8988T (cell line): ENCODE measurements around the gene CASKIN1.
A peak's percentile ranks its signal among the peaks of the same experiment; 100 is the strongest.
"Not testable (repeated sequence)": the region's sequence is repeated elsewhere in the genome, so short reads cannot be mapped to it uniquely, and the experiment has no call there.

ENCODE experiments used
- DNase-seq: peaks from one replicate; pipeline ENCODE4 v3.0.0; 2011

The CASKIN1 gene

GRCh38 chr16:2210009-2210332, 13.6 kb upstream of the CASKIN1 start:
- no peak for DNase-seq

GRCh38 chr16:2209258-2210008, 13.0 kb upstream of the CASKIN1 start:
- DNase-seq, result no peak

- DNase-seq, result no peak
Observed at GRCh38 chr16:2208772-2209171, 12.4 kb upstream of the CASKIN1 start.

GRCh38 chr16:2208308-2208707, 11.9 kb upstream of the CASKIN1 start:
- no peak for DNase-seq

GRCh38 chr16:2207872-2208271, 11.5 kb upstream of the CASKIN1 start:
- no peak for DNase-seq

- DNase-seq, result no peak
Observed at GRCh38 chr16:2206780-2207433, 10.5 kb upstream of the CASKIN1 start.

- DNase-seq, result no peak
Observed at GRCh38 chr16:2206420-2206779, 10.0 kb upstream of the CASKIN1 start.

DNA sequence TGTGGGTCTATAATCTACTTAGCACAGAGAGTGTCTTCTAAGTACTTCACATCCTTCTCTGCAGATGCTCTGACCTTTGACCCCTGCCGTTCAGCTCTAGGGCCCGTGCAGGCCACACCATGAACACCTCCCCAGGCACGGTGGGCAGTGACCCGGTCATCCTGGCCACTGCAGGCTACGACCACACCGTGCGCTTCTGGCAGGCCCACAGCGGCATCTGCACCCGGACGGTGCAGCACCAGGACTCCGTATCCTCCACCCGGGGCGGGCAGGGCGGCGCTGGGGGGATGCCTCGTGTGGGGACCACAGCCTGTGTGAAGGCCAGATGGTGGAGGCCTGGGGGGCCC, 9.5 kb upstream of the CASKIN1 start:
- DNase-seq, result no peak

- peak; percentile 96 for DNase-seq
Observed at GRCh38 chr16:2205104-2205966, 8.9 kb upstream of the CASKIN1 start, which contains the start of gene MLST8. MLST8 (plus strand) TSS chr16:2205454; CDS start chr16:2206086, 632 bp downstream.

DNA sequence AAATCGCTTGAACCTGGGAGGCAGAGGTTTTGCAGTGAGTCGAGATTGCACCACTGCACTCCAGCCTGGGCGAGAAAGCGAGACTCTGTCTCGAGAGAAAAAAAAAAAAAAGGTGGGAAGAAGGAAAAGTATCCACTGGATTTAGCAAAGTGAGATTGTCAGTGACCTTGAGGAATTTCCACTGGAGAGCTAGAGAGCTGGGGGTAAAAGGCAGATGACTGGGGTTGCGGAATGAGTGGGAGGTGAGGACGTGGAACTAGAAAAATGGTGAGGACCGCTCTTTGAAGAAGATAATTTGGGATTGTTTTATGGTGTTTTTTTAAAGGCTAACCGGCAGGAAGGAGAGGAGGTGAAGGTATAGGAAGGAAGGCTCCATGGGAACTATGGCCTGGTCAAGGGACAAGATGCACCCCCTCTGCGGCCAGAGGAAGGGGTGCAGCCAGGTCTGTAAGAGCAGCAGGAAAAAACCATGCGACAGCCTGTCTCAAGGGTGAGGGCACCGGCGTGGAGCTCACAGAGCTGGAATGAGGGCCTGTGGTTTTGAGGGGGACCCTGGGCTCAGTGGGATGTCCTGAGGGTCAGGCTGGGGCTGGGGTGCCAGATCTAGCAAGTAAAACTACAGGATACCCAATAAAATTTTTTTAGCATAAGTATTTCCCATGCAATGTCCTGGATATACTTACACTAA, 8.2 kb upstream of the CASKIN1 start:
- DNase-seq, result no peak

DNA sequence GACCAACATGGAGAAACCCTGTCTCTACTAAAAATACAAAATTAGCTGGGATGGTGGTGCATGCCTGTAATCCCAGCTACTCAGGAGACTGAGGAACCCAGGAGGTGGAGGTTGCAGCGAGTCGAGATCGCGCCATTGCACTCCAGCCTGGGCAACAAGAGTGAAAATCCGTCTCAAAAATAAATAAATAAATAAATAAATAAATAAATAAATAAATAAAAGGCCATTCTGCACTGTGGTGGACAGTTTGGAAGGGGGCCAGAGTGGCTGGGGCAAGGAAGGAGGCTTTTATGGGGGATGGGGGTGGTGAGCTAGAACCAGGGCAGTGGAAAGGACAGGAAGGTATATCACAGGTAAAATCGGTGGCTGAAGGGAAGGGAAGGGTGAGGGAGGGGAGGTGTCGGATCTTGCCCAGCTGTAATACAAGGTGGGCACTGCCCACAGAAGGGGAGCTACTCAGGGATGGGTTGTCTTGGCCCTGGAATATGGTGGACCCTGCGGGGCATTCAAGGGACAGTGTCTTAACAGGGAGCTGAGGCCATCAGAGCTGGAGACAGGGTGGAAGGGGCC, 6.8 kb upstream of the CASKIN1 start:
- not testable (repeated sequence) for DNase-seq

GRCh38 chr16:2200313-2200712, 3.9 kb upstream of the CASKIN1 start:
- no peak for DNase-seq

DNA sequence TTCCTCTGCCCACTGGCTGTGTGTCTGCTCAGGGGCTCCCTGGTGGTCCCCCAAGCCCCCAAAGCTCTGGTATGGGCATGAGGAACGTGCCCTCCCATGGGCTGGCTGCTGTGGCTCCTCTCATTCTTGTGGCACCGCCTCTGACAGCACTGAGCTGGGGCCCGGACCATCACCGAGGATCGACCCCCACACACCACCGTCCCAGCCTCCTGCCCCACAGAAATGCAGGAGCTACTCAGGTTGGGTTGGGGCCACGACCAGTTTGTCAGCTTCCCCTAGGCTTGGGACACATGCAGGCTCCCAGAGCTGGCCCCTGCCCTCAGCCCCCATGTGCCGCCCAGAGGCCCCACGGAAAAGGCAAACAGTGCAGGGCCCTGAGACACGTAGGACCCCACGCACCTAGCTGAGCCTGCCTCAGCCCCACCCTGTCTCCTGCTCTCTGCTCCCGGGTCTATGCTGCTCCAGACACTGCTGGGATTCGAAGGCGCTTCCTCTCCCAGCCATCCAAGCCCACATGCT, 3.3 kb upstream of the CASKIN1 start:
- DNase-seq, result no peak

GRCh38 chr16:2199095-2199494, 2.7 kb upstream of the CASKIN1 start:
- no peak for DNase-seq

DNA sequence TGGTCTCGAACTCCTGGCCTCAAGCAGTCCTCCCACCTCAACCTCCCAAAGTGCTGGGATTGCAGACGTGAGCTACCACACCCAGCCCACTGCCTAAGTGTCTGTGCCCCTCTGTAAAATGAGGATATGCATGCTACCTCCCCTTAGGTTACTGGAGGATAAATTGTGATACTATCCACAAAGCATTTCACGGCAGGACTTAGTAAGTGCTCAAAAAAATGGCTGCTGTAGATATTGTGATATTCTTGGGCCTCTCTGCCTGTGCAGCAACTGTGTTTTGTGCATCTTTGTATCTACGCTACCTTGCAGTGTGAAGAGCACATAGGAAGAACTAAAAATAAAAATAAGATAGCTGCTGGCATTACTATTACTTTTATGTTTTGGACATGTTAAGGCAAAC, 1.9 kb upstream of the CASKIN1 start:
- DNase-seq, result no peak

DNA sequence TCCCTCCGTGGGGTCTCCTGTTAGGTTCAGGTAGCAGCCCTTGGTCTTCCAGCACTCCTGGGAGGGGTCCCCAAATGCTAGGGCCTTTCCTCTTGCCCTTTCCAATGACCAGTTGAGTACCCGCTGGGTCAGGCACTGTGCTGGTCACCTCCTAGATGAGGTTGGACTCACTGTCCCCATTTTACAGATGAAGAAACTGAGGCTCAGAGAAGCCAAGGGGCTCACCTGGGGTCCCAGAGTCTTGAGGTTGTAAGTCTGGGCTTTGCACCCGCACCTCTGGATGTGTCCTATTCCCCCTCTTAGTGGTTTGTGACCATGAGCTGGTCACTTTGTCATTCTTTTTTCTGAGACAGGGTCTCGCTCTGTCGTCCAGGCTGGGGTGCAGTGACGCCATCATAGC, 1.4 kb upstream of the CASKIN1 start:
- no peak for DNase-seq

DNA sequence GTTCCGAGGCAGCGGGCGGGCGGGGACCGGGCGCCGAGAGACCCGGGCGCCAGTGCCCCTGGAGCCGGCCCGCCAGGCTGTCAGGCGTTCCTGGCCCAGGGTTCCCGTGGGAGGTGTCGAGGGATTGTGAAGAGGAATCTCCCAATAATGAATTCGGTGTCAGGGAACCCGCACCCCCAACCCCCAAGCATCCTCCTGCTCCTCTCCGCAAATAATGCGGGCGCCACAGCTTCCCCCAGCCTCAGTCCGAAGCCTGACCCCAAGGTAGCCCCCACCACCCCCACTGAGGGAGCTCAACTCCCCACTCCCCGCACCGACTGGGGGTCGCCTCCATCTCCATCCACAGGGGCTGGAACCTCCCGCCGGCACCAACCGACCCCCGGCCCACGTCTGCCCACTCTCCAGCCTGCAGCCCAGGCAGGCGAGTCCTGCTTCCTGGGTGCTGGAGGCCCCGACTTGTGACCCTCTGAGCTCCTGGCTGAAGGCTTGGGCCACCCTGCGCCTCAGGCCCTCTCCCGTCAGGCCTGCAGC, 641 bp upstream of the CASKIN1 start:
- DNase-seq, result no peak

DNA sequence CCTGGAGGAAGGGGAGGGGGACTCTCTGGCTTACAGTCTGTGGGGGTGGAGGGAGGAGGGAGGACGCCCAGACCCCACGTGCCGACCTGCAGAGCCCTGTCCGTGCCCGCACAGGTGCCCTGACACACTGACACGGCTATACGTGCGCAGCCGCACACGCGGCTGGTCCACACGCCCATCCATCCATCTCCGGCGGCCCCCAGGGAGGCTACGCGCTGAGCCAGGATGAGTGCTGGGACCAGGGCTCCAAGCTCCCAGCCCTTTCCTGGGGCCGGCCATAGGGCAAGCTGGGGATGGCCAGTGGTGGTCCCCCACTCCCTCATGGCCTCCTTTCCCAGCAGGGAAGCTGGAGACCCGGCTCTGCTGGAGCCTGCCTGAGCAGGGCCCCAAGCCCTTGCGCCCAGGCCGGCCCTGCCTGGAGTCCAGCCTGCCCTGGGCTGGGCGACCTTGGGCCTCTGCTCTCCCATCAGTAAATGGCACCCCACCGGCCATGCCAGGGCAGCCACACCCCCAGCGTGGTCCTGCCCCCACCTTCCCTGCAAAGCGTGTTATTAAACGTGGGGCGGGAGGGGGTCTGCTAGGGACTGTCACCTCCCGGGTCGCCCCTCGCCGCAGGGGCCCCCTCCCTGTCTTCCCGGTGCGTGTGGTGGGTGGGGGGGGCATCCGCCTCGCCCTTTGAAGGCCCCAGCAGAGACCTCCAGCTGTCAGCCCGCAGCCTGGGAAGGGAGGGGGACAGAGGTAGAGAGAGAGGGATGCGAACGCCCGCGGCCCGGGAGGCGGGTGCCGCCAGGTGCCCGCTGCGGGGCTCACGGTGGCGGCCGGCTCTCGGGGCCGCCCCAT, 863 bp downstream of the CASKIN1 start:
- no peak for DNase-seq

- DNase-seq, result peak; percentile 83
Observed at GRCh38 chr16:2194852-2195321, 1.5 kb downstream of the CASKIN1 start.

GRCh38 chr16:2194166-2194834, 2.1 kb downstream of the CASKIN1 start:
- no peak for DNase-seq

DNA sequence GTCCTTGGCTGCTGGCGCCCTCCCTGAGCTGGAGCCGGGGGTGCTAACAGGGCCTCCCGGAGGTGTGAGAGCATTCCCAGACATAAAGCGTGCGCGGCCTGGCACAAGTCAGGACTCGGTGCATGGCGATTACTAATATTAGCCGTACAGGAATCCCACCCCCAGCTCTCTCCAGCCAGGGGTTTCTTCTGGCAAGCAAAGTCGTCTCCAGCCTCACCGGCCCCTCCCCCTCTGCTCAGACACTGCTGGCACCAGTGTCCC, 5.0 kb downstream of the CASKIN1 start:
- no peak for DNase-seq
